ENCODE measurements around the gene C7orf33. TPM values are rescaled to one million over a fixed set of nuclear protein-coding genes. Genes with fewer than 3 reads are reported as not detected.

The C7orf33 gene
- total and polyA plus RNA-seq, 9 of the 15 experiments (the other 6 are each of a cell fraction or from before 2014, with no cell fraction given) = 0.04 TPM; not detected in 8

DNA sequence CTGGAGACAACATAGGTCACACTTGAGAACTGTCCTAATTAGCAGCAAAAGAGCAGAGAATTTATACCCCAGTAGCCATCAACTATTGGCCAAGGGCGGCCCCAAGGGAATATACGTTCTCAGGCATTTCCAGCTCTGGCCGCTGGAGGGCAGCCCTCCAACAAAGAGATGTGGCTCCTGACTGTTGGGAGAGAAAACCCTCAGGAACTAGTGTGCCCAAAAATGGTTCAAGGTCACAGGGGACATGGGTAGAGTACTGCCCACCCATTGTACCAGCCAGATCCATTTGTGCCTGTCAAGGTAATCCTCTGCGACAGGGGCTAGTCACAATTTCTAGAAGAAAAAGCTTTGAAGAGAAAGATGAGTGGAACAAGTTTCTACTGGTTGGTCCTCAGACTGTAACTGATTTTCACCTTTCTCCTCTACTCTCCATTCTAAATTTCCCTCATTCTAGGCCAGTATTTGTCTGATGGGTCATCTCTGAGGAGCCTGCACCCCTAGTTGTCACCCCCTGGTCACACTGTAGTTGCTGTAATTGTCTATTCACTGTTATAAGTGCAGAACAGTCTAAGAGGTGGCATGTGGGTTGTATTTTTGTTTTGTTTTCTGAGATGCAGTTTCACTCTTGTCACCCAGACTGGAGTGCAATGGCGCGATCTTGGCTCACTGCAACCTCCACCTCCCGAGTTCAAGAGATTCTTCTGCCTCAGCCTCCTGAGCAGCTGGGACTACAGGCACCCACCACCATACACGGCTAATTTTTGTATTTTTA is 14.7 kb upstream of the C7orf33 start (continued):
- no peak for TF ChIP-seq MBD1 (CRISPR knock-in tag; IDR thresholded peaks at IDR 0.05)
- no peak for TF ChIP-seq PML (IDR thresholded peaks at IDR 0.05; ENCODE audit: low read length)
- no peak for TF ChIP-seq HMG20A (CRISPR knock-in tag; conservative IDR thresholded peaks at IDR 0.05)
- TF ChIP-seq SMARCE1 (IDR thresholded peaks at IDR 0.05) = no peak
- TF ChIP-seq RFX7 (CRISPR knock-in tag; IDR thresholded peaks at IDR 0.05) = no peak
- TF ChIP-seq KDM2B (CRISPR knock-in tag; IDR thresholded peaks at IDR 0.05) = no peak
- no peak for TF ChIP-seq MCM5 (IDR thresholded peaks at IDR 0.05; ENCODE audit: low read depth)
- no peak for TF ChIP-seq NR3C1 (CRISPR knock-in tag; IDR thresholded peaks at IDR 0.05)
- no peak for TF ChIP-seq EGR1 (conservative IDR thresholded peaks at IDR 0.05)
- no peak for TF ChIP-seq ATF3 (IDR thresholded peaks at IDR 0.05)
- 0 out of 2 replicates have a peak, but pooled peaks have one; percentile 62 for TF ChIP-seq ATF3 (CRISPR knock-in tag; conservative IDR thresholded peaks at IDR 0.05)
- no peak for TF ChIP-seq HLTF (IDR thresholded peaks at IDR 0.05)
- TF ChIP-seq SMARCA5 (IDR thresholded peaks at IDR 0.05) = no peak
- no peak for TF ChIP-seq HNRNPLL (IDR thresholded peaks at IDR 0.05; ENCODE audit: low read depth, low read length, poor library complexity, severe bottlenecking)
- TF ChIP-seq, protein P1, sequence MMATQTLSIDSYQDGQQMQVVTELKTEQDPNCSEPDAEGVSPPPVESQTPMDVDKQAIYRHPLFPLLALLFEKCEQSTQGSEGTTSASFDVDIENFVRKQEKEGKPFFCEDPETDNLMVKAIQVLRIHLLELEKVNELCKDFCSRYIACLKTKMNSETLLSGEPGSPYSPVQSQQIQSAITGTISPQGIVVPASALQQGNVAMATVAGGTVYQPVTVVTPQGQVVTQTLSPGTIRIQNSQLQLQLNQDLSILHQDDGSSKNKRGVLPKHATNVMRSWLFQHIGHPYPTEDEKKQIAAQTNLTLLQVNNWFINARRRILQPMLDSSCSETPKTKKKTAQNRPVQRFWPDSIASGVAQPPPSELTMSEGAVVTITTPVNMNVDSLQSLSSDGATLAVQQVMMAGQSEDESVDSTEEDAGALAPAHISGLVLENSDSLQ (IDR thresholded peaks at IDR 0.05) = no peak
- TF ChIP-seq, protein P2, sequence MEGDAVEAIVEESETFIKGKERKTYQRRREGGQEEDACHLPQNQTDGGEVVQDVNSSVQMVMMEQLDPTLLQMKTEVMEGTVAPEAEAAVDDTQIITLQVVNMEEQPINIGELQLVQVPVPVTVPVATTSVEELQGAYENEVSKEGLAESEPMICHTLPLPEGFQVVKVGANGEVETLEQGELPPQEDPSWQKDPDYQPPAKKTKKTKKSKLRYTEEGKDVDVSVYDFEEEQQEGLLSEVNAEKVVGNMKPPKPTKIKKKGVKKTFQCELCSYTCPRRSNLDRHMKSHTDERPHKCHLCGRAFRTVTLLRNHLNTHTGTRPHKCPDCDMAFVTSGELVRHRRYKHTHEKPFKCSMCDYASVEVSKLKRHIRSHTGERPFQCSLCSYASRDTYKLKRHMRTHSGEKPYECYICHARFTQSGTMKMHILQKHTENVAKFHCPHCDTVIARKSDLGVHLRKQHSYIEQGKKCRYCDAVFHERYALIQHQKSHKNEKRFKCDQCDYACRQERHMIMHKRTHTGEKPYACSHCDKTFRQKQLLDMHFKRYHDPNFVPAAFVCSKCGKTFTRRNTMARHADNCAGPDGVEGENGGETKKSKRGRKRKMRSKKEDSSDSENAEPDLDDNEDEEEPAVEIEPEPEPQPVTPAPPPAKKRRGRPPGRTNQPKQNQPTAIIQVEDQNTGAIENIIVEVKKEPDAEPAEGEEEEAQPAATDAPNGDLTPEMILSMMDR (IDR thresholded peaks at IDR 0.05 in 2 of 3, conservative IDR thresholded peaks at IDR 0.05 in 1 of 3; ENCODE audit: insufficient read depth in 2 of 3, low read depth in 1 of 3, low read length in 3 of 3) = peak; percentile 87 to 96 (median 96)
- no peak for TF ChIP-seq JUN (IDR thresholded peaks at IDR 0.05; ENCODE audit: borderline replicate concordance, low read depth, low read length)
- TF ChIP-seq JUN (CRISPR knock-in tag; IDR thresholded peaks at IDR 0.05; ENCODE audit: borderline replicate concordance) = no peak
- TF ChIP-seq ZNF124 (CRISPR knock-in tag; IDR thresholded peaks at IDR 0.05) = no peak
- TF ChIP-seq CREB1 (IDR thresholded peaks at IDR 0.05) = no peak
- TF ChIP-seq CREB1 (CRISPR knock-in tag; IDR thresholded peaks at IDR 0.05) = no peak
- no peak for TF ChIP-seq SMARCC2 (IDR thresholded peaks at IDR 0.05; ENCODE audit: low read depth)
- TF ChIP-seq NR4A1 (CRISPR knock-in tag; IDR thresholded peaks at IDR 0.05) = no peak
- no peak for TF ChIP-seq NR4A1 (tag; IDR thresholded peaks at IDR 0.05)
- 0 out of 2 replicates have a peak, but pooled peaks have one; percentile 57 for TF ChIP-seq E2F1 (CRISPR knock-in tag; IDR thresholded peaks at IDR 0.05)
